ENCODE measurements around the gene AGBL1.
"Not testable (repeated sequence)": the region's sequence is repeated elsewhere in the genome, so short reads cannot be mapped to it uniquely, and the experiment has no call there.

The AGBL1 gene

DNA sequence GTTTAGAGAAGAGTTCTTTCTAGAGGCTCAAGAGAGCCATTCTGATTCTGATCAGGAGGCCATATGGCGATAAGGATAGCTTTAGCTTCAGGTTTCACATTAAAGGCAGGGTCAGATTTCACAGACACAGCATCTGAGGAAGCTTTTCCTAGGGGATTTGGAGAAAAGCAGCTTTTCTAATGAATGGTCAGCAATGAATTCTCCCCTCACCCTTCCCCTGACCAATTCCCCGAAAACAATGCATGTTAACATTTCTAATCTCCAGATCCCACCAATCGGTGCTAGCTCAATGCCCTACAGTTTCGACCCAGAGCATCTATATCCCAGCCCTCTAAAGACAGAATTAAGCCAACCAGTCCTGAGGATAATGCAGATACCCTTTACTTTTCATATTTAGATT, 9.8 kb downstream of the AGBL1 start:
- DNase-seq = no peak

DNA sequence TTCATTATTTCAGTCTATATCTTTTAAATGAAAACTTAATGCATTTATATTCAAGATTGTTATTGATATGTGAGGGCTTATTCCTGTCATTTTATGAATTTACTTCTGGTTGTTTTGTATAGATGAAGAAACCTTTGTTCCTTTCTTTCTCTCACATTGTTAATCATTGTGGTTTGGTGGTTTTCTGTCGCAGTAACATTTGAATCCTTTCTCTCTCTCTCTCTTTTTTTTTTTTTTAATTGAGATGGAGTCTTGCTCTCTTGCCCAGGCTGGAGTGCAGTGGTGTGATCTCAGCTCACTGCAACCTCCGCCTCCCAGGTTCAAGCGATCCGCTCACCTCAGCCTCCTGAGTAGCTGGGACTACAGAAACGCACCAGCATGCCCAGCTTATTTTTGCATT, 22.1 kb downstream of the AGBL1 start:
- no peak for DNase-seq

GRCh38 chr15:86103825-86104224, 24.2 kb downstream of the AGBL1 start:
- DNase-seq = no peak

DNA sequence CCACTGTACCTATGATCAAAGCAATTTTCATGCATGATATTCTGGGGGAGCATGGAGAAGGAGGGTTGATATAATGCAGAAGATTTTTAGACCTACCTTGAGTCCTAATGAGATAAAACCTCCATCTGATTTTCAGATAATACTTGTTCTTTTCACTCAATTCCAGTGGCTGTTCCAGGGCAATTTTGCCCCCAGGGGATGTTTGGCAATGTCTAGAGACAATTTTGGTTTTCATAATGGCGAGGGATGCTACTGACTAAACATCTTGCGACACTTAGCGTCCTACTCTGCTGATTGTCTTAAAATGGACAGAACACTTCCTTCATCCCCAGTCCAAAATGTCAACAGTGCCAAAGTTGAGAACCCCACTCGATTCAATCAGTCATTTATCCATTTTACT, 26.6 kb downstream of the AGBL1 start:
- DNase-seq = no peak

DNA sequence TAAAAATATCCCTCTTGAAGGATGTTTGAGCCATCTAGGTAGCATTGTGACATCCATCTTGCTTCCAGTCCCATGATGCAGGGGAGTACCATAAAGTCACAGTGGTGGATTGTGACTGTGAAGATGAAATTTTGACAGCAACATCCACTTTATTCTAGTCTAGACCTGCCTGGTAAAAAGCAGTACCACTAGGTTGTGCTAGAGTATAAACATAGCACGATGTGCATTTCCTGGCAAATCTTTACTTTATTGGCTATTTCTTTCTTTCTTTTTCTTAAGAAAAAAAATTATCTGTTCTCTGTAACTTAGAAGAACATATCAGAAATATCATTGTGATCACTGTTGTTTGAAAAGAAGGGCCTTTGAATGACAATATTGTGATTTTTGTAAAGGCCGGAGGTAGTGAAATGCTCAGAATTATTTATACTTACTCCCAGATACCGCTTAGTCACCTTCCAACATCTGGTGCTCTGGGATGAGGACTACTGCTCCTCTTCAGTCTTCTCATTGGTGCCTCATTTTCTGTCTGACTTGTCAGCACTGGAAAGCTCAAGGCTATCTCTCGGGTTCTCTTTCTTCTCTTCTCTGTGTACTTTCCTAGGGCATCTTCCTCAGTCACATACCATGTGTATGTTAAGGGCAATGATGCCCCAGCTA, 35.6 kb downstream of the AGBL1 start:
- peak; percentile 18 for DNase-seq

- no peak for DNase-seq
Observed at GRCh38 chr15:86121568-86122225, 42.0 kb downstream of the AGBL1 start.

DNA sequence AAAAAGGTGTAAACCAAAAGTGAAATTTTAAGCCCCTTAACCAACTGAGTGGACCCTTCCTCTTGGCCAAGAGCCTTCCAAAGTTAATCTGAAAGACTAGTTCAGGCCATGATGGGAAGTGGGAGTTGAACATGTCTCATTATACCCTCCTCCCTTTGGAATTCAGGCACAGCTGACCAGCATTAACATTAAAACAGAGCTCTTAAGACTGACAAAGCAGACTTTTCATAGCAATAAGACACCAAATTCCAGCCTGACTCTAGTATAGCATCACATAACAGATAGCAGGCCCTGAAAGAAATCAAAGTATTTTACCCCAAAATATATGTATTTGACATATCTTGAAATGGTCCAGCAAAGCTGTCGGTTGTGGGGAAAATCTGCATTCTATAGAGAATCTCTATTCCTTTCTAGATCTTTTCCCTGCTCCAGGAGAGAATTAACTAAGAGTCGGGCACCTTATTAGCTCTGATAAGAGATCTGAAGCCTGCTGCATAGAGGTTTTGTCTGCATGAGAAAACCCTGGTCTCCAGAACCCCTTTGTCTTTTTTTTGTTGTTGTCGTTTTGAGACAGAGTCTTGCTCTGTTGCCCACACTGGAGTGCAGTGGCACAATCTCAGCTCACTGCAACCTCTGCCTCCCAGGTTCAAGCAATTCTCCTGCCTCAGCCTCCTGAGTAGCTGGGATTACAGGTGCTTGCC, 43.2 kb downstream of the AGBL1 start:
- DNase-seq = not testable (repeated sequence)

DNA sequence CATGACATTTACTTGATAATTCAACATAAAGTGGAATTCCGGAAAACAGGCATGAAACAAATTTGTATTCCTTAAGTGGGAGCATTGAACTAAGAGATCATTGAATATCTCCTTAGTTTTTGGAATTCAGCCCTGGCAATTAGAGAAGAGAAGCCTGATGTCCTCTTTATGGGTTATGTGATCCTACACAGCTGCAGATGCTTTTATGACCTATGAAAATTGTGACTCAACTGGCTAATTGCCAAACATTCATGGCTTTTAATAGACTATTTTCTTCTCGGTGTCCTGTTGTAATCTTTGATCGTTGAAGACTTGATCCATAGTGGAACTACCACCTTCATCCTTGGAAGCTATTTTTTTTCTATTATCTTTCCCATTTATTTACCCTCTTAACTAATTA, 46.1 kb downstream of the AGBL1 start:
- no peak for DNase-seq

- no peak for DNase-seq
Observed at GRCh38 chr15:86127547-86127946, 47.9 kb downstream of the AGBL1 start.

GRCh38 chr15:86135041-86135440, 55.4 kb downstream of the AGBL1 start:
- no peak for DNase-seq

DNA sequence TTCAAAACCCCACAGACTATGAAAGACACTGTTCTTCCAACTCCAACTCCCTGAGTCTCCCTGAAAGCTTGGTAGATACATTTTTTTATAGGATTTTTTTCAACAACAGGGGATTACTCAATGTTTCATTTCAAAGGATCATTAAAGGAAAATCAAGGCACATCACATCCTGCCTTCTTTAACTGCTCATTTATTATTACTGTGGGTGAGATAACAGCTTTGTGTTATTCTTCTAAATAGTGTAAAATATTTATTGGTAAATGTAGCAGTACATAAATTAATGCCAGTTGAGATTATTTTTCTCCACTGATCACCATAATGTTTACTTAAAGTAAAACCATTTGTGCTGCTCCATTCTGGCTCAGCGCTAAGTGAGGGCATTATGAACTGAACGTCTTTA, 57.2 kb downstream of the AGBL1 start:
- no peak for DNase-seq

GRCh38 chr15:86138798-86139197, 59.1 kb downstream of the AGBL1 start:
- DNase-seq = no peak

DNA sequence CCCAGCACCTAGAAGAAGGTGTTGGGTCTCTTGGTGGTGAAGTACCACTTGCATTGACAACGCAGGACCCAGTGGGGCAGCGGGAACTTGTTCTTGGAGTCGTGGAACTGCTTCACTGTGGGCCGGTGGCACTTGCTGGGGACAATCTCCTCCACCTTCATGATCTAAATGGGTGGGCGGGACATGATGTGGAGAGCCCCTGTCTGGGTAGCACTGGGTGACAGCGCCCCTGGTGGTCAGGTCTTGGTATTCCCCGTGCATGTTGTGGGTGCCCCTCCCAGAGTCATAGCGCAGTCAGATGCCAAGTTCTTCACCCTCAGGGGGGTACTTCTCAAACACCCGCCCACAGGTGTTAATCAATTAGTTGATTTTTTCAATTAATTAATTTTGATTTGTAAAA, 60.2 kb downstream of the AGBL1 start:
- no peak for DNase-seq

DNA sequence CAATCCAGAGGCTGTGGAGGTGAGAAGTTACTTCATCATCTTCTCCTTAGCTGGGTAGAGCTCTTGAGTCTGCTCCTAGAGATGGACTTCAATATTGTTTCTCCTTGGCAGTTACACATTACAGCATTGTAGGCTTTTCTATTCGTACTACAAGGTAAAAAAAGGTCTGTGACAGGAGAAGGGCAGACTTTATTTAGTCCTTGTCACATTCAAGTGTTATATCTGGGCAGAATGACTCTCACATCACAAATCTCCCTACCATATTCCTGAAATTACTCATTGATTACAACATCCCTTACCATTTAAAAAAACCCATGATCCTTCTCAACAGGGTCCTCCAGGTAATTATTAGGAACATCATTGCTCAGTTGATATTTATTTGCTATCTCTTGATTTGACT, 75.0 kb downstream of the AGBL1 start:
- DNase-seq = no peak

DNA sequence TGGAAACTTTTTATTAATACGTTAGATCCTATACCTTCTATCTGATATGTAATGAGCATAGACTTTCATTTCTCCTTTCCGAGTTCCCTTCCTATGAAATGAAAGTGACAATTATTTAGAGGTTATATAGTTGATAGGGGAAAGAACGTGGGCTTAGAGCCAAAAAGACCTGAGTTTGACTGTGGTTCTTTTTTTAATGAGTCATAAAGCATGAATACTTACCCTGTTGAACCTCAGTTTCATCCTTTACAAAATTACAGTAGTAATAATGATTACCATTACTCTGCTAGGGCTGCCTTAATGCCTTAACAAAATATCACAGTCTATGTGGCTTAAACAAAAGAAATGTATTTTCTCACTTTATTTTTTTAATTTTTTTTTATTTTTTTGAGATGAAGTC, 75.9 kb downstream of the AGBL1 start:
- DNase-seq = no peak

GRCh38 chr15:86157606-86158293, 78.1 kb downstream of the AGBL1 start:
- no peak for DNase-seq

DNA sequence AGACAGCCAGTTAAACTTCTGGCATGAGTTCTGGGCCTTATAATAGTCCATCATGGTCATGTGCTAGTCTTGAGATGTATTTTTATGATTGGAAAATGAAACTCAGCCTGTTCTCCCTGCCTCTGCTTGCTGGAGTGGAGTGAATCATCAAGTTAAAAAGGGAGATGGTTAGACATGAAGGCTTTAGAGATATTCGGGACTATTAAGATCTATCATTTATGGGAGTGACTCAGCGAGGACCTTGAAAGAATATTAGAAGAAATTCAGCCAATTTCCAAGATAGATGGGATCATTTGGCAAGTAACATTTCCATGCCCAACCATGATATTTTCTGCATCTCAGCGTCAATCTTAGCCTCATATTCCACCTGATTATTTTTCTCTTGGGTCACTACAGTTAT, 79.8 kb downstream of the AGBL1 start:
- no peak for DNase-seq

- no peak for DNase-seq
Observed at GRCh38 chr15:86161250-86161649, 81.6 kb downstream of the AGBL1 start.

GRCh38 chr15:86162172-86162591, 82.5 kb downstream of the AGBL1 start:
- DNase-seq = no peak

- DNase-seq = no peak
Observed at GRCh38 chr15:86162641-86163040, 83.0 kb downstream of the AGBL1 start.

GRCh38 chr15:86163816-86164215, 84.1 kb downstream of the AGBL1 start:
- DNase-seq = no peak

GRCh38 chr15:86164232-86164898, 84.7 kb downstream of the AGBL1 start:
- DNase-seq = no peak

Data from NCI-H1694 (cell line).